SK-N-SH (cell line): ENCODE data around the gene ARHGEF11. TPM values are rescaled to one million over a fixed set of nuclear protein-coding genes. Genes with fewer than 3 reads are reported as not detected.

Source experiments
- CTCF ChIA-PET: fragments of 300-600, 350-600 bp; formaldehyde crosslinking; extraction: SDS; loops from one replicate; lab custom pipeline; 2021; lab: Yijun Ruan, JAX
- POLR2A ChIA-PET: fragments of 350-600 bp; sonication (Branson Sonifier 250); formaldehyde crosslinking; extraction: SDS; loops from one replicate; lab custom pipeline; 2020; ENCODE audit warnings: antibody characterized with exemption, inconsistent platforms; lab: Yijun Ruan, JAX
- DNase-seq: peaks from one replicate; pipeline ENCODE4 v3.0.0; 2012
- H2AFZ ChIP-seq: fragments of 200-600 bp; sonication (generic); 2 replicates; pipeline ENCODE4 v1.8.1; 2016; ENCODE audit warnings: antibody characterized with exemption, mild to moderate bottlenecking, low read depth
- H3F3A ChIP-seq: fragments of 200-600 bp; sonication (generic); replicated peaks from 2 replicates; pipeline ENCODE3; 2016; ENCODE audit warnings: antibody characterized with exemption, mild to moderate bottlenecking; ENCODE audit not compliant: insufficient read depth
- H3K27ac ChIP-seq, 2 experiments: fragments of 200-500 bp in 1 of 2; fragments of 200-600 bp in 1 of 2; sonication (Bioruptor generic) in 1 of 2; sonication (generic), shearing (Covaris generic) in 1 of 2; 2 replicates each; pipeline versions ENCODE4 v1.5.1 to v1.6.1; 2014 to 2016; ENCODE audit warnings: low read depth in 2 of 2, inconsistent platforms in 1 of 2, low read length in 1 of 2, mild to moderate bottlenecking in 1 of 2, mixed read lengths in 1 of 2
- H3K27me3 ChIP-seq: fragments of 200-600 bp; sonication (generic), shearing (Covaris generic); 2 replicates; pipeline ENCODE4 v1.6.1; 2016; ENCODE audit warnings: mixed run types; ENCODE audit not compliant: insufficient read depth
- H3K36me3 ChIP-seq, 2 experiments: fragments of 200-500 bp in 1 of 2; fragments of 200-600 bp in 1 of 2; sonication (Bioruptor generic) in 1 of 2; sonication (generic) in 1 of 2; replicated peaks in 1 of 2; 2 replicates each; pipeline versions ENCODE3 to v1.5.1; 2014 to 2016; ENCODE audit warnings: low read length in 1 of 2, mild to moderate bottlenecking in 1 of 2; ENCODE audit not compliant: insufficient read depth in 2 of 2, control insufficient read depth in 1 of 2
- H3K4me1 ChIP-seq, 2 experiments: fragments of 200-500 bp in 1 of 2; fragments of 200-600 bp in 1 of 2; sonication (Bioruptor generic) in 1 of 2; sonication (generic), shearing (Covaris generic) in 1 of 2; 2 replicates each; pipeline versions ENCODE4 v1.5.1 to v1.6.1; 2014 to 2016; ENCODE audit warnings: low read depth in 1 of 2, low read length in 1 of 2, mixed run types in 1 of 2; ENCODE audit not compliant: insufficient read depth in 2 of 2, control insufficient read depth in 1 of 2
- H3K4me2 ChIP-seq: fragments of 200-600 bp; sonication (generic), shearing (Covaris generic); 2 replicates; pipeline ENCODE4 v1.6.1; 2017; ENCODE audit warnings: mixed run types
- H3K4me3 ChIP-seq, 2 experiments: fragments of 200-500 bp in 1 of 2; fragments of 200-600 bp in 1 of 2; sonication (Bioruptor generic) in 1 of 2; sonication (generic), shearing (Covaris generic) in 1 of 2; 2 replicates each; pipeline versions ENCODE4 v1.5.1 to v1.8.1; 2014 to 2016; ENCODE audit warnings: low read depth in 2 of 2, inconsistent platforms in 1 of 2, low read length in 1 of 2, mild to moderate bottlenecking in 1 of 2, mixed read lengths in 1 of 2, moderate library complexity in 1 of 2
- H3K79me2 ChIP-seq: fragments of 200-600 bp; sonication (generic); 2 replicates; pipeline ENCODE4 v1.8.1; 2017; ENCODE audit warnings: mild to moderate bottlenecking; ENCODE audit not compliant: insufficient read depth
- H3K9ac ChIP-seq: fragments of 200-600 bp; sonication (generic); 2 replicates; pipeline ENCODE4 v1.6.1; 2017; ENCODE audit warnings: mixed run types
- H3K9me2 ChIP-seq: fragments of 200-600 bp; sonication (generic); 2 replicates; pipeline ENCODE4 v1.6.1; 2017; ENCODE audit warnings: mixed run types
- H3K9me3 ChIP-seq: fragments of 200-600 bp; sonication (generic); 2 replicates; pipeline ENCODE4 v1.6.1; 2017; ENCODE audit warnings: mixed run types, mild to moderate bottlenecking, moderate library complexity
- H4K20me1 ChIP-seq: fragments of 200-600 bp; sonication (generic); 2 replicates; pipeline ENCODE4 v1.6.1; 2017; ENCODE audit warnings: mild to moderate bottlenecking, mixed run types; ENCODE audit not compliant: insufficient read depth
- CHD2 ChIP-seq: fragments of 150-350 bp; IDR thresholded peaks from 2 replicates; pipeline ENCODE4 v1.6.1; 2018; ENCODE audit warnings: low read length; ENCODE audit not compliant: partially characterized antibody
- EP300 ChIP-seq, 2 experiments: IDR thresholded peaks; 2 replicates each; pipeline versions ENCODE4 v1.4.0 to v1.6.1; 2012; ENCODE audit warnings: borderline replicate concordance in 1 of 2, low read depth in 1 of 2, low read length in 1 of 2
- MXI1 ChIP-seq: IDR thresholded peaks from 2 replicates; pipeline ENCODE4 v1.6.1; 2012; ENCODE audit warnings: mild to moderate bottlenecking, low read depth, low read length, improper control_type of control experiment
- NFIC ChIP-seq: IDR thresholded peaks from 2 replicates; pipeline ENCODE4 v1.4.0; 2012; ENCODE audit warnings: borderline replicate concordance
- NRF1 ChIP-seq: IDR thresholded peaks from 2 replicates; pipeline ENCODE4 v1.6.1; 2012; ENCODE audit warnings: low read depth, mild to moderate bottlenecking, low read length
- RFX5 ChIP-seq: IDR thresholded peaks from 2 replicates; pipeline ENCODE4 v1.6.1; 2012; ENCODE audit warnings: mild to moderate bottlenecking, improper control_type of control experiment, low read length
- RXRA ChIP-seq: IDR thresholded peaks from 2 replicates; pipeline ENCODE4 v1.4.0; 2012; ENCODE audit warnings: low read depth, mild to moderate bottlenecking, borderline replicate concordance
- SIN3A ChIP-seq: IDR thresholded peaks from 2 replicates; pipeline ENCODE4 v1.6.1; 2012; ENCODE audit warnings: low read depth, mild to moderate bottlenecking, low read length, moderate library complexity, borderline replicate concordance
- TAF1 ChIP-seq: IDR thresholded peaks from 2 replicates; pipeline ENCODE4 v1.6.1; 2012; ENCODE audit warnings: low read depth, mild to moderate bottlenecking, low read length, moderate library complexity, borderline replicate concordance
- TEAD4 ChIP-seq: IDR thresholded peaks from 2 replicates; pipeline ENCODE4 v1.4.0; 2012; ENCODE audit warnings: mild to moderate bottlenecking, borderline replicate concordance; ENCODE audit not compliant: insufficient read depth
- YY1 ChIP-seq: IDR thresholded peaks from 2 replicates; pipeline ENCODE4 v1.4.0; 2012; ENCODE audit warnings: low read depth, mild to moderate bottlenecking
- WGBS: methylation state at CpG from one replicate; pipeline ENCODE4 v1.1.6; 2017; ENCODE audit warnings: low lambda C conversion rate; 5-methylcytosine and 5-hydroxymethylcytosine counted together
- polyA plus RNA-seq, 3 experiments: library from polyadenylated mRNA; depleted of rRNA; stranded (reverse); fragments of >200 nt; gene quantifications; 2 replicates each; pipeline ENCODE4 v1.2.3, GENCODE V29; 2012
- TF ChIP-seq, protein P1 (sequence below): IDR thresholded peaks from 2 replicates; pipeline ENCODE4 v1.4.0; 2012; ENCODE audit warnings: low read depth
- TF ChIP-seq, protein P2 (sequence below): IDR thresholded peaks from 2 replicates; pipeline ENCODE4 v1.6.1; 2012; ENCODE audit warnings: mild to moderate bottlenecking, low read depth, low read length, moderate library complexity
- TF ChIP-seq, protein P3 (sequence below): IDR thresholded peaks from 2 replicates; pipeline ENCODE4; 2012

The ARHGEF11 gene
- polyA plus RNA-seq, 1 of the 3 experiments (the other 2 are of a cell fraction): 19.0 TPM

DNA sequence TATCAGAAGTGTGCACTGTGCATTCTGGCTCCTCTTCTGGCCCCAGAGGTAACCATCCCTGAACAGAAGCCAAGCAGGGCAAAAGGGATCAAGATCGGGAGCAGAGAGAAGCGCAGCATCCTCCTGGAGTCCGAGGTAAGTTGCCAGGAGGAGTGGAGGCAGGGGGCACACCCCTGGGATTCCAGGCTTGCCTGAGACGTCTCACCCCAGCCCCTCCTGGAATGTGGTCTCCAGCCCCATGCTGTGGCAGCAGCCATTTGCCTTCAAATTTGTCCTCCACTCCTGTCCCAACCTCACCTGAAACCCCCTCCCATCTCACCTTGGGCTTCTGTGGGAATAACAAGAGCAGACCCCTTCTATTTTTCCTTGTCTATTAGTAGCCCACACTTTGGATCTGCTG, 115.1 kb downstream of the ARHGEF11 start:
- TF ChIP-seq NFIC (no peak), MXI1 (no peak), EP300 (IDR thresholded peaks at IDR 0.05; ENCODE audit: borderline replicate concordance in 1 of 2, low read depth in 1 of 2, low read length in 1 of 2) (no peak), RFX5 (no peak), TEAD4 (no peak), NRF1 (no peak), SIN3A (no peak), RXRA (no peak), CHD2 (no peak), TAF1 (no peak), YY1 (no peak)
- TF ChIP-seq, protein P1, sequence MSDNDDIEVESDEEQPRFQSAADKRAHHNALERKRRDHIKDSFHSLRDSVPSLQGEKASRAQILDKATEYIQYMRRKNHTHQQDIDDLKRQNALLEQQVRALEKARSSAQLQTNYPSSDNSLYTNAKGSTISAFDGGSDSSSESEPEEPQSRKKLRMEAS: no peak
- TF ChIP-seq, protein P2, sequence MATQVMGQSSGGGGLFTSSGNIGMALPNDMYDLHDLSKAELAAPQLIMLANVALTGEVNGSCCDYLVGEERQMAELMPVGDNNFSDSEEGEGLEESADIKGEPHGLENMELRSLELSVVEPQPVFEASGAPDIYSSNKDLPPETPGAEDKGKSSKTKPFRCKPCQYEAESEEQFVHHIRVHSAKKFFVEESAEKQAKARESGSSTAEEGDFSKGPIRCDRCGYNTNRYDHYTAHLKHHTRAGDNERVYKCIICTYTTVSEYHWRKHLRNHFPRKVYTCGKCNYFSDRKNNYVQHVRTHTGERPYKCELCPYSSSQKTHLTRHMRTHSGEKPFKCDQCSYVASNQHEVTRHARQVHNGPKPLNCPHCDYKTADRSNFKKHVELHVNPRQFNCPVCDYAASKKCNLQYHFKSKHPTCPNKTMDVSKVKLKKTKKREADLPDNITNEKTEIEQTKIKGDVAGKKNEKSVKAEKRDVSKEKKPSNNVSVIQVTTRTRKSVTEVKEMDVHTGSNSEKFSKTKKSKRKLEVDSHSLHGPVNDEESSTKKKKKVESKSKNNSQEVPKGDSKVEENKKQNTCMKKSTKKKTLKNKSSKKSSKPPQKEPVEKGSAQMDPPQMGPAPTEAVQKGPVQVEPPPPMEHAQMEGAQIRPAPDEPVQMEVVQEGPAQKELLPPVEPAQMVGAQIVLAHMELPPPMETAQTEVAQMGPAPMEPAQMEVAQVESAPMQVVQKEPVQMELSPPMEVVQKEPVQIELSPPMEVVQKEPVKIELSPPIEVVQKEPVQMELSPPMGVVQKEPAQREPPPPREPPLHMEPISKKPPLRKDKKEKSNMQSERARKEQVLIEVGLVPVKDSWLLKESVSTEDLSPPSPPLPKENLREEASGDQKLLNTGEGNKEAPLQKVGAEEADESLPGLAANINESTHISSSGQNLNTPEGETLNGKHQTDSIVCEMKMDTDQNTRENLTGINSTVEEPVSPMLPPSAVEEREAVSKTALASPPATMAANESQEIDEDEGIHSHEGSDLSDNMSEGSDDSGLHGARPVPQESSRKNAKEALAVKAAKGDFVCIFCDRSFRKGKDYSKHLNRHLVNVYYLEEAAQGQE: no peak
- TF ChIP-seq, protein P3, sequence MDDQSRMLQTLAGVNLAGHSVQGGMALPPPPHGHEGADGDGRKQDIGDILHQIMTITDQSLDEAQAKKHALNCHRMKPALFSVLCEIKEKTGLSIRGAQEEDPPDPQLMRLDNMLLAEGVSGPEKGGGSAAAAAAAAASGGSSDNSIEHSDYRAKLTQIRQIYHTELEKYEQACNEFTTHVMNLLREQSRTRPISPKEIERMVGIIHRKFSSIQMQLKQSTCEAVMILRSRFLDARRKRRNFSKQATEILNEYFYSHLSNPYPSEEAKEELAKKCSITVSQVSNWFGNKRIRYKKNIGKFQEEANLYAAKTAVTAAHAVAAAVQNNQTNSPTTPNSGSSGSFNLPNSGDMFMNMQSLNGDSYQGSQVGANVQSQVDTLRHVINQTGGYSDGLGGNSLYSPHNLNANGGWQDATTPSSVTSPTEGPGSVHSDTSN: no peak
- DNase-seq: no peak
- Histone ChIP-seq H3K9me2 (no peaks in the 10 kb centered on the region), H3K79me2 (no peaks in the 10 kb centered on the region), H3K36me3 (peaks cover 0 to 10% of the 10 kb centered on the region in 2 experiments), H3K27me3 (no peaks in the 10 kb centered on the region), H3K27ac (no peak overlapping the region), H3K4me1 (peaks cover 5 to 18% of the 10 kb centered on the region in 2 experiments; a peak in 2 of 4 replicates), H2AFZ (no peak overlapping the region), H4K20me1 (no peaks in the 10 kb centered on the region), H3K9ac (no peak overlapping the region), H3K4me2 (no peak overlapping the region), H3F3A (peaks cover 15% of the 10 kb centered on the region), H3K4me3 (no peak overlapping the region), H3K9me3 (no peaks in the 10 kb centered on the region)
- CTCF ChIA-PET: interaction anchor here (1.0 to 12.9 kb wide), 5 partner anchors 19 to 240 kb away, joined by 3 to 308 read pairs (median 91); partner anchors contain the start of gene PEAR1
- WGBS: 63% methylated on average over 4 of the region's 4 CpGs
- POLR2A ChIA-PET: no interaction called here
